ENCODE measurements around the gene RTBDN.

The RTBDN gene

GRCh38 chr19:12843999-12844732 lies 9.8 kb upstream of the RTBDN start:
- DNase-seq, result no peak
- Histone ChIP-seq H3K27ac (no peak overlapping the region), H3K36me3 (peaks cover 53% of the 10 kb centered on the region), H3K4me3 (ENCODE audit: low read depth, low read length) (no peak overlapping the region), H3K9me3 (ENCODE audit: severe bottlenecking) (no peaks in the 10 kb centered on the region), H3K27me3 (ENCODE audit: insufficient read depth, low read depth, severe bottlenecking) (no peaks in the 10 kb centered on the region)
- TF ChIP-seq CTCF (IDR thresholded peaks at IDR 0.05; ENCODE audit: low read depth, low read length), result no peak

GRCh38 chr19:12843328-12843727 lies 8.9 kb upstream of the RTBDN start:
- H3K27me3 ChIP-seq (ENCODE audit: insufficient read depth, low read depth, severe bottlenecking), result no peaks in the 10 kb centered on the region
- H3K36me3 ChIP-seq, result peaks cover 45% of the 10 kb centered on the region
- no peak for TF ChIP-seq CTCF (IDR thresholded peaks at IDR 0.05; ENCODE audit: low read depth, low read length)
- H3K9me3 ChIP-seq (ENCODE audit: severe bottlenecking), result no peaks in the 10 kb centered on the region
- no peak overlapping the region for H3K27ac ChIP-seq
- no peak overlapping the region for H3K4me3 ChIP-seq (ENCODE audit: low read depth, low read length)
- DNase-seq, result no peak

GRCh38 chr19:12842511-12842910 lies 8.1 kb upstream of the RTBDN start:
- DNase-seq, result no peak
- TF ChIP-seq CTCF (IDR thresholded peaks at IDR 0.05; ENCODE audit: low read depth, low read length), result no peak
- Histone ChIP-seq H3K27me3 (ENCODE audit: insufficient read depth, low read depth, severe bottlenecking) (no peaks in the 10 kb centered on the region), H3K27ac (no peak overlapping the region), H3K36me3 (peaks cover 38% of the 10 kb centered on the region), H3K9me3 (ENCODE audit: severe bottlenecking) (no peaks in the 10 kb centered on the region), H3K4me3 (ENCODE audit: low read depth, low read length) (no peak overlapping the region)

- no peak overlapping the region for H3K27ac ChIP-seq
- H3K27me3 ChIP-seq (ENCODE audit: insufficient read depth, low read depth, severe bottlenecking), result no peaks in the 10 kb centered on the region
- DNase-seq, result no peak
- H3K36me3 ChIP-seq, result peaks cover 34% of the 10 kb centered on the region
- no peaks in the 10 kb centered on the region for H3K9me3 ChIP-seq (ENCODE audit: severe bottlenecking)
- TF ChIP-seq CTCF (IDR thresholded peaks at IDR 0.05; ENCODE audit: low read depth, low read length), result no peak
- no peak overlapping the region for H3K4me3 ChIP-seq (ENCODE audit: low read depth, low read length)
Observed at GRCh38 chr19:12841094-12841493, 6.7 kb upstream of the RTBDN start.

- DNase-seq, result peak; percentile 85
- Histone ChIP-seq H3K4me3 (ENCODE audit: low read depth, low read length) (no peak overlapping the region), H3K27me3 (ENCODE audit: insufficient read depth, low read depth, severe bottlenecking) (no peaks in the 10 kb centered on the region)
Observed at GRCh38 chr19:12840091-12841079, 6.0 kb upstream of the RTBDN start.

More at GRCh38 chr19:12840091-12841079, 6.0 kb upstream of the RTBDN start:
- H3K36me3 ChIP-seq, result peaks cover 34% of the 10 kb centered on the region
- no peak for TF ChIP-seq CTCF (IDR thresholded peaks at IDR 0.05; ENCODE audit: low read depth, low read length)
- no peak overlapping the region for H3K27ac ChIP-seq
- H3K9me3 ChIP-seq (ENCODE audit: severe bottlenecking), result no peaks in the 10 kb centered on the region
